ENCODE measurements around the gene ZBTB7C.
A peak's percentile ranks its signal among the peaks of the same experiment; 100 is the strongest.
"Not testable (repeated sequence)": the region's sequence is repeated elsewhere in the genome, so short reads cannot be mapped to it uniquely, and the experiment has no call there.

The ZBTB7C gene

DNA sequence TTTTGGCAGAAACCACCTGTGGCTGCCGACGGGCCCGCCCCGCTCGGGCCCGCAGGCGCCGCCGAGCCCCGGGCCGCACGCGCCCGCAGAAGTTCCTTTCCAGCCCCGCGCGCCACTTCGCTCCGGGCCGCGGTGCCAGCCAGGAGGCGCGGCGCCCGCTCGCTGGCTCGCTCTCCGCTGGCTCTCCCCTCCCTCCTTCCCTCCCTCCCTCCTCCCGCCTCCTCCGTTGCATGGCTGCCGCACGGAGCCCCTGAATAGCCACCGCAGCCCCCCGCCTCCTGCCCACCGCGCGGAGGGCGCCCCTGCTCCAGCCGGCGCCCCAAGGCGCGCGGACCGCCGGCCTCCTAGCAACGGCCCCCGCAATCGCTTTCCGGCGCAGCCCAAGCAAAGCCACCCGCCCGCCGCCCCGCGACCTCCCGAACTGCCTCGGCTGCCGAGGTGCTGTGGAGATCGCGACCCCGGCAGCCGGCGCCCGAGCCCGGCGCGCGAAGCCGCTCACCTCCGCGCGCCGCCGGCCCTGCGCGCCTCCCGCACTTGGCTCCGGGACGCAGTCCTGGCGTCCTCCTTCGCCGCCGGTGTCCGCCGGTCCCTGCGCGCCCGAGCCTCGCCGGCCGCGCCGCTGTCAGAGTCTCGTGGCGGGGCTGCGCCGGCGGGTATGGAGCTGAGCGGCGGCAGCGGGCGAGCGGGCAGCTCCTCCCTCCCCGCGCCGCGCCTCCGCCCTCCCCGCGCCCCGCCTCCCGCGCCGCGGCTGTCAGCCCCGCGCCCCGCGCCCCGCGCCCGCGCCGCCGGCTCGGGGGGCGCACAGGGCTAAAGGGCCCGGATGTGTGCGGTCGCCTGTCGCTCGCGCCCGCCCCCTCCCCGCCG lies at the start of gene ZBTB7C:
Gene ZBTB7C, minus strand, starts transcription at position 657 of the 864 bp plus-strand sequence.
- DNase-seq (ENCODE audit: low spot score): no peak

DNA sequence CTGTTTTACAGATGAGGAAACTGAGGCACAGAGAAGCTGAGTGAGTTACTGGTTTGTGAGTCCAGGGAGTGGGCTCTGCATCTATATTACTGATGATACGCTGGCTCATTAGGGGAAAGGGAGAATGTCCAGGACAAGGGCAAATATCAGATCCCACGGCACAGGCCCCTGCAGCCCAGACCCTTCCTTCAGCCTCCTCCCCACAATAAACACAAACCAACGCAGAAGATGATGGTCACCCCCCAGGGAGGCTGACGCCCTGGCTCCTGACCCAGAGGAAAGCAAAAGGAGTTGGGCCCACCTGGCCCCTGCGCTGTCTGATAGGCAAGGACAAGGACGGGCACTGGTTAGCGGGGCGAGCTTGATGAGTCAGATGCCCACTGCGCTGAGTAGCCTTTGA lies 47.7 kb upstream of the ZBTB7C start:
- DNase-seq (ENCODE audit: low spot score): no peak

DNA sequence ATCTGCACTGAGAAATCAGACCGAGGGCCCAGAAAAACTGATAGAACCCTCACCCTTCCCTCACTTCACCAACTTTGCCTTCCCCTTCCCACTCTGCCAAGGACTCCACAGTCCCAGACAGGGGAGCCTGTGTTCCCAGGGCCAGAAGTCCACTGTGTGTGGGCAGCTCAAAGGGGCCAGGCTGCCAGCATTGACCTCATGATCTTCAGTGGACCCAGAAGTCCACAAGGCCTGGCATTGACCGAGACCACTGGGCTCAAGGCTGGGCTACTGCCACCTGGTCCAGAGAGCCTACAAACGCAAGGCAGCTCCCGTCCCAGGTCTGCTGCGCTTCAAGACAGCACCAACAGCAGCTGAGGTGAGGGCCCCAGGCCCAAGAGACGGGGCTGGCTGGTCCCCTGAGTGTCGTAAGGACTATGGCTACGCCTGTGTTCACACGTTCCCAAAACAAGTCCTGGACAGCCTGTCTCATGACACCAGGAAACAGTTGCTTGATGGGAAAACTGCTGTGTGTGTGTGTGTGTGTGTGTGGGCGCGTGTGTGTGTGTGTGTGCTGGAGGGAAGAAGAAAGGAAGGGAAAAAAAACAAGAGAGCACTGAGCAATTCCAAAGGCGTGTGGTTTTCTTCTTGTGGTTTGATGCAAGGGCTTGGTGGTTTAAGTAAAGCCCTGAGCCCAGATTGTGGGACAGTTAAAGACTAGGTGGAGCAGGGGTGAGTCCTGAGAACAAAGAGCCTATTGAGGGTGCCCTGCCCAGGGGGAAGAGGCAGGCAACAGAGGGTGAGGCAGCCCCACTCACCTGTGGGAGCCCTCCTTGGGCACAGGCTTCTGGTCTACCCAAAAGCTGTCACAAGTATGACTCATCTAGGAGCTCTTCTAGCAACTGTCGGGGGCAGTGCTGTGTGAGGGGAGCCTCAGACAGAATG lies 46.6 kb upstream of the ZBTB7C start:
- DNase-seq (ENCODE audit: low spot score): no peak

DNA sequence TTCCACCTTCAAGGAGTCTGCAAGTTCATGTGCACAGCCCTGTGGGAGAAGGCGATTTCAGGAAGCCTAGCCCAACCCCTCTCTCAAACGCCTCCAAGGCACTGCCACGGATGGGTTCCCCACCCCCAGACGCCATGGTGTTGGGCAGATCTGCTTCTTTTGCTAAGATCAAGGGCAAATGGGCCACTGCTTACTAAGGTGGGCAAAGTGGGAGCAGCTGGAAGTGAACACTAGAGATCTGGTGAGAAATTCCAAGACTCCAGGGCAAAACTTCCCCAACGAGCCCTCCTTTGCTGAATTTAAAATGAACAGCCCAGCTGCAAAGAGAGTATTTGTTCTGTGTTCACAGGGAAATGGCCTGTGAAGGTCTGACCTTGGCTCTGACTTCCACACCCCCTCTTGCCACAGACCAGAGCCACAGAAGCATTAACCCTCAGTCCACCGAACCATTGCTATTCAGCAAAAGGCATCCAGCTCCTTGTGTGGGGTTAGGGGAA lies 45.1 kb upstream of the ZBTB7C start:
- no peak for DNase-seq (ENCODE audit: low spot score)

DNA sequence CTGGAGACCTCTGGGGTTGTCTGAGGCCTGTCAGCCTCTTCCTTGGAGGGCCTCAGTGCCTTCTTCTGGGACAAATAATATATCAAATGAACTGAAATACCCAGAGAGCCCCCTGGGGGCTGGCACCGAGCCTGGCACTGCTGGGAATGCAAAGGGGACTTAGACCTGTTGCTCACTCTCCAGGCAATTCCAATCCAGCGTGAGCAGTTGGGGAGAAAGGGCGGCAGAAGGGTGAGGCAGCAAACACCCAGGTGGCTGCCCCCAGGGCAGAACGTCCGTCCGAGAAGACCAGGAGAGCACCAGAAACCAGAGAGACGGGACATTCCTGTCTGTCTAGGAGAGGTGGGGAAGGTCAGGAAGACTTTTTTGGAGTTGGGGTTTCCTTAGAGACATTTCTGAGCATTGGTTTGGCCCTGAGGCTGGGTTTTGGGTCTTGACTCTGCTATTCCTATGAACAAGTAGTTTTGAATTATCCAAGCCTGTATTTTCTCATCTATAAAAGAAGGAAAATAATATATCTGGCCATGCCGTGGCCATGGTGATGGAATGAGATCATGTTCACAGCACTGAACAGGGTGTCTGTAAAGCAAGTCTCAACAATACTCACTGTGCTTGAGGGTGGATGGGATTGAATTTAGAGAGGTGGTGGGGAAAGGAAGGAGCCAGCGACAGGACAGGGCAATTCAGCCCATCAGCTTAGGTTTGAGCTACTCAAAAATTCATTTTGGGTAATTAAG lies 44.3 kb upstream of the ZBTB7C start:
- no peak for DNase-seq (ENCODE audit: low spot score)

DNA sequence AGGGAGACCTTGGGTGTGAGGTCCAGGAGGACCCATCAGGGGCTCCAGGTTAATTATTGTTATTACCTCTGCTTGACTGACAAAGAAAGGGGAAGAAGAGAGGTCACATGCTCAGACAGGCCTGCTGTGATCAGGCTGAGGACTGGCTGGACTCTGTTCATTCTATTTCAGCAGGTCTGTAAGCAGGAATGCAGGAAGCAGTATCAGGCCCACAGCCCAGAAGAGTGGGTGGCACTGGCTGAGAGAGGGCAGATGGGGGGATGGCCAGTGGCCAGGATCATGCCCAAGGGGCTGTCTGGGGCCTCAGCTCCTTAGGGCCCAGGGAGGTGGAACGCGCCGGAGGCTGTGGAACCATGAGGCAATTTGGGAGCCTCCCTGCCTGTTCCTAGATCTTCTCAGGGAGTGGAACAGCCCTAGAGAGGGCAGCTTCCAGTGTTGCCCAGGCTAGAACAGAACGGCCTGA lies 43.7 kb upstream of the ZBTB7C start:
- DNase-seq (ENCODE audit: low spot score): no peak

DNA sequence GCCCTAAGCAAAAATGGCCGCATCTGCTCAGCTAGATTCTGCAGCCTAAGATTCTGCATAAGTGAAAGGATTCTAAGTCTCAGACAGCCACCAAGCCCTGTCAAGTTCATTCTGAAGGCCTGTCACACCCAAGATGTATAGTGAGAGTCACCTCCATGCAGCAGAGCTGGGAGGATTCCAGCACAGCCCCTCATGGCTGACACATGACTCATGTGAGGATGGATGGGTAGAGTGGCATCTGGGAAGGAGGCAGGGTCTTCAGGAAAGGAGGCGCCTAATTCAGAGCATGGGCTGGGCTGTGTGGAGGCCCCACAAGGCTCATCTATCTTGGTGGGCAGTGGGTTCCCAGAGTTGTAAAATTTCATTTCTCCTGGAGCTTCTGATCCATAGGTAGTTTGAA lies 41.5 kb upstream of the ZBTB7C start:
- DNase-seq (ENCODE audit: low spot score): no peak

DNA sequence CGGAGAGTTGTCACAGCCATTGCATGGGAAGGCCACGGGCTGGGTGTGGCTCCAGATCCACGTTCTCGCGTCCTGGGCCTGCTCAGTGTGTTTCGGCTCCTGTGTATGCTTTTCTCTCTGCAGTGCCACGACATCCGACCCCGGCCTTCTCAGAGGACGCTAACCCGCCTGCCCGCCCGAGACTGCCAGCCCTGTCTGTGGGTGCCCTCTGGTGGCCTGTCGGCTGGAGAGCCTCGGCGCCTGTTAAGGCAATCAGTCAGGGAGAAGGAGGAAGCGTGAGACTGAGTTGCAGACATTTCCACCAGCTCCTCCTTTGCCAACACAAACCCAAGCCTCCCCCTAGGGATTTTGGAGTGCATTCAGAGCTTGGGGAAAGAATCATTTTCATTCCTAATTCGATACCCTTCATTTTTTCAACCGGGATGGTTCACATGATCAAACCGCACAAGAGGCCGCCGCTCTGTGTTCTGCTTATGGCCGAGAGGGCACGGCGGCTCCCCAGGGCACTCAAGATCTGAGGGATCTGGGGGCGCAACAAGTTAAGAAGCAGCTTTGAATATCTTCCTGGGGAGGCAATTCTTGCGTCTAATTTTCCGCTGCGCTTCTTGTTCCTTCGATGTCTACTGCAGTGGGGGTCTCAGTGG lies 37.5 kb upstream of the ZBTB7C start:
- DNase-seq (ENCODE audit: low spot score): peak; percentile 78

DNA sequence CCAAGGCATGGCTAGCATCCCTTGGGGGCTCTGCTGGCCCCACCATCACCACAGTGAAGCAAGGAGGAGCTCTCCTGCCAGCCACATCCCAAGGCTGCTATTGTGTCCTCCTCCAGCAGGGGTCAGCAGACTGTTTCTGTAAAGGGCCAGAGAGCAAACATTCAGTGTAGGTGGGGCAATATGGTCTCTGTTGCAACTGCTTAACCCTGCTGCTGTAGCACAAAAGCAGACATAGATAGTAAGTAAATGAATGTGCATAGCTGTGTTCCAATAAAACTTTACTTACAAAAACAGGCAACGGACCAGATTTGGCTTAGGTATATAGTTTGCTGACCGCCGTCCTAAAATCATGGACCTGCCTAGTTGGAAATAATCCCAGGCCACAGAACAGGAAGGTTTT lies 36.4 kb upstream of the ZBTB7C start:
- DNase-seq (ENCODE audit: low spot score): peak; percentile 59

DNA sequence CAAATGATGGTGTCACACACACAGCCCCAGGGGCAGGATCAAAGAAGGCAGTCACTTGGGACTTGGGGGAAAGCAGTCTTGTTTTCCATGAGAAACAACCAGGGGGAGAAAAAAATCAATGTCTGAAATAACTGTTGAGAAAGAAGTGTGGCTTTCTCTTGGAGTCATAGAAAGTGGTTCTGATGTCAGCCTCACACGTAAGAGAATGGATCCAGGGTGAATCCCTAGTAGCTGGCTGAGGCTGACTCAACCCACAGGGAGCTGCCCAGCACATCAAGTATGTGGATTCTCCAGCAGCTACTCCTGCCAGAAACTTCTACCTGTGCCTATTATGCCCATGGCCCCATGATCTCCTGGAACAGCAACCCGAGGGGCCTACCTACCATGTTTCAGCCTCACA lies 33.6 kb upstream of the ZBTB7C start:
- DNase-seq (ENCODE audit: low spot score): no peak

DNA sequence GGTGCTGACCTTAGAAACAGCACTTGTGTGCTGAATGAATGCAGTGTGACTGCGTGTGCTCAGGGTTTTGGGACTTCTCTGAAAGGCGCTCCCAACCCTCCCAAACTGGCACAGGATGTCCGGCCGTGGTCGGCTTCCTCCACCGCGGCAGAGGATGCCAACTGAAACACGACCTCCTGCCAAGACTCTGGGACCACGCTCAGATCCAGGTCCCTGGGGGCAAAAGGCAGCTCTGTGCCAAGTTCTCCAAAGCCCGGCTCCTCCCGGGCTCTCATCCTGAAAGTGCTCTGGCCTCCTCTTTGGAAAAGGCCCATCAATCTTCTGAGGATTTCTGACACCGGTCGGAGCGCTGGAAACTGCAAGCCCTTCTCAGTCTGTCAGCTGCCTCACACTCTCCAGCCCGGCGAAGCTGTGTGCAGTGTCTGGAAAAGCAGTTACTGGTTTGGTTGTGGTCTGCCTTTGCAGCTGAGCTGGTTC lies 32.3 kb upstream of the ZBTB7C start:
- no peak for DNase-seq (ENCODE audit: low spot score)

DNA sequence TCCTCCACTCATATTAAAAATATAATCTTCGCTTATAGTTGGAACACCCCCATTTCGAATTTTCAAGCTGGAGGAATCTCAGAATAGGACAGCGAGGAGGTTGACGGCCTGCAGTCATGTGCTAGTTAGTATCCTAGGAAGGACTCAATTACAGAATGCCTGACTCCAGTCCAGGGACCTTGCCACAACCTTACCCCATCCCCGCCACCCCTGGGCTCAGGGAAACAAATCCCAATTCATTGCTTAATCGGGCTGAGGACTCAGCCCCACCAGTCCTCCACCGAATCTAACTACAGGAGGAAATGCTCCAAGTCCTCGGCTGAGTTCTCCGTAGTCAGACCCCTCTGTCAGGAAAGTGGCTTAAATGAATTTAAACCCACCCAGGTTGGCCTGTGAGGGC lies 31.7 kb upstream of the ZBTB7C start:
- no peak for DNase-seq (ENCODE audit: low spot score)

DNA sequence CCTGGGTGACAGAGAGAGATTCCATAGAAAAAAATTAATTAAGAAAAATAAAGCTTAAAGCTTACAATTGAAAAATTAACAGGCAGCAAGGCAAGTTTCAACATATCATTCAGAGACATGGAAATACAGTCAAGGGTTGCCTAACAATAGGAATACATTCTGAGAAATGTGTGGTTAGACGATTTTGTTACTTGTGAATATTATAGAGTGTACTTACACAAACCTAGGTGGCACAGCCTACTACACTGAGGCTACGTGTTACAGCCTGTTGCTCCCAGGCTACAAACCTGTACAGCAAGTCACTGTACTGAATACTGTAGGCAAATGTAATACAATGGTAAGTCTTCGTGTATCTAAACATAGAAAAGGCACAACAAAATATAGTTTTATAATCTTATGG lies 27.7 kb upstream of the ZBTB7C start:
- DNase-seq (ENCODE audit: low spot score): no peak

DNA sequence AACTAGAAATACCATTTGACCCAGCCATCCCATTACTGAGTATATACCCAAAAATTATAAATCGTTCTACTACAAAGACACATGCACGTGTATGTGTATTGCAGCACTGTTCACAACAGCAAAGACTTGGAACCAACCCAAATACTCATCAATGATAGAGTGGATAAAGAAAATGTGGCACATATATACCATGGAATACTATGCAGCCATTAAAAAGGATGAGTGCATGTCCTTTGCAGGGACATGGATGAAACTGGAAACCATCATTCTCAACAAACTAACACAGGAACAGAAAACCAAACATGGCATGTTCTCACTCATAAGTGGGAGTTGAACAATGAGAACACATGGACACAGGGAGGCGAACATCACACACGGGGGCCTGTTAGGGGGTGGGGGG lies 25.2 kb upstream of the ZBTB7C start:
- not testable (repeated sequence) for DNase-seq (ENCODE audit: low spot score)

DNA sequence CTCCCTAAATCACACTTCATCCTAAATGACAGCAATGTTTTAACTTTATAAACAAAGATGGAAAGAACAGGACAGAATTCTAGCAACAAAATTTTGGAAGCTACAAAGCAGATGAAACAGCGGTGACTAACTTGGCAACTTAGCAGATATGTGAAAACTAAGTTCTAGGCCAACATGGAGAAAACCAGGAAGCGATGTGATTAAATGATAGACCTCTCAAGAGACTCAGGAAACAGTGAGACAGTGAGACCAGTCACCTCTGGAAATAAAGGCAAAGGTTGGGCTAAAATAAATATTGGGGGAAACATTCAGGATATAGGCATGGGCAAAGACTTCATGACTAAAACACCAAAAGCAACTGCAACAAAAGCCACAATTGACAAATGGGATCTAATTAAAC lies 24.4 kb upstream of the ZBTB7C start:
- DNase-seq (ENCODE audit: low spot score): no peak

DNA sequence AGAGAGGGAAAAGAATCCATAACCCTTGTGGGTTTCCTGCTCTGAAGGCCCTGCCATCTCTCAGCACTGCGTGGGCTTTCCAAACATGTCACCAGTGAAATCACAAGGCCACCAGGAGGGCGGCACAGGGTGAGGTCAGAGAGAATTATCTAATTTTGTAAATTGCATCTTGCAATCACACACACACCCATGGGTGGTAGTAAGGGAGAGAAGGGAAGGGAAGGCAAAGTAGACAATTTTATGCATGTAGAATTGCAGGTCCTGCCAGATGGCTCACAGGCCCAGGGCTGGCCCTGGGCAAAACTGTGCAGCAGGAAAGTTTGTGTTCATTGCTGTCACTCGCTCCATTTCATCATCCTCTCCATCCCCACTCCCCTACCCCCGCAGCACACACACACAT lies 21.0 kb upstream of the ZBTB7C start:
- DNase-seq (ENCODE audit: low spot score): no peak

DNA sequence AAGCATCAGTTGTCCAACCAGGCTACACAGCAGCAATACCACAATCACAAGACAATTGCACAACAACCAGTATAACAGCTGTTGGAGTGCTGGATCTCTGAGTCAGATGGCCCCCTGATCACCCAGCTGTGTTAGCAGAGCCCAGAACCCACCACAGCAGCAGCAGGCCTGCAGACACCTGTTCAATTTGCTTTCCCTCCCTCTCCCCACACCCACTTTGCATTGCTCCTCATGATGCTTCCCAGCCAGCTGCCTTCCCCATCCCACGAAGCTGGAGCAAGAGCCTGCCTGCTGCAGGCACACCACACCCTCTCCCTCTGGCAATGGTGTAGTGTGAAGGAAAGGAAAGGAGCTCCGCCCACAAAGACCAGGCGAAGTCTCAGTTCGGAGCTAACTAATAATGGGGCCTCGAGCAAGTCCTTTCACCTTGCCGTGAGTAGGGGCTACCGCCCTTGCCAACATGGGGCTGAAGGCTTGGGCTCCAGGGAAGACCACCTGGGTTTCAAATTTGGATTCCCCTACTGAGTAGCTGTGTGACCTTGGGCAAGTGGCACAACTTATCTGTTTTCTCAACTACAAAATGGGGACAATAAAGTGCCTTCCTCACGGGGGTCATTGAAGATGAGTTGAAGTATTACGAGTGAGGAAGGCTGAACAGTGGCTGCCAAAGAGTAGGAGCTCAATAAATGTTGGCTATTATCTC lies 19.4 kb upstream of the ZBTB7C start:
- no peak for DNase-seq (ENCODE audit: low spot score)

DNA sequence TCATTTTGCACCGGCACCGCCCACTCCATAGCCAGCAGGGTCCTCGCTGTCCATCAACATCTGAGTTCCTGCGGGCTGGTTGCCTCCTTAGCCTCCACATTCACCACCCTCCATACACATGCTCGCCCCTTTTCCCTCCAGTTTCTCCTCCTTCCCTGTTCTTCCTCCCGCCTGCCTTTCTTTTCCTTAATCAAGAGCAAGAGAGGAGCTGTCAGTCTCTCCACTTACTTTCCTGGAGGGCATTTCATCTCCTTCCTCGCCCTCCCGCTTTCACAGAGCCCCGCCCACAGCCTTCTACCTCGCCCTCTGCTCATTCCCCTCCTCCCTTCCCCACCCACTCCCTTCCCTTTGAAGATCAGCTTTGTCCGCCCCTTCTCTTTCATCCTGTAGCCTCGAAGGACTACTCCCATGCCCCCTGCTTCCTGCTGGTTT lies 13.8 kb upstream of the ZBTB7C start:
- no peak for DNase-seq (ENCODE audit: low spot score)

DNA sequence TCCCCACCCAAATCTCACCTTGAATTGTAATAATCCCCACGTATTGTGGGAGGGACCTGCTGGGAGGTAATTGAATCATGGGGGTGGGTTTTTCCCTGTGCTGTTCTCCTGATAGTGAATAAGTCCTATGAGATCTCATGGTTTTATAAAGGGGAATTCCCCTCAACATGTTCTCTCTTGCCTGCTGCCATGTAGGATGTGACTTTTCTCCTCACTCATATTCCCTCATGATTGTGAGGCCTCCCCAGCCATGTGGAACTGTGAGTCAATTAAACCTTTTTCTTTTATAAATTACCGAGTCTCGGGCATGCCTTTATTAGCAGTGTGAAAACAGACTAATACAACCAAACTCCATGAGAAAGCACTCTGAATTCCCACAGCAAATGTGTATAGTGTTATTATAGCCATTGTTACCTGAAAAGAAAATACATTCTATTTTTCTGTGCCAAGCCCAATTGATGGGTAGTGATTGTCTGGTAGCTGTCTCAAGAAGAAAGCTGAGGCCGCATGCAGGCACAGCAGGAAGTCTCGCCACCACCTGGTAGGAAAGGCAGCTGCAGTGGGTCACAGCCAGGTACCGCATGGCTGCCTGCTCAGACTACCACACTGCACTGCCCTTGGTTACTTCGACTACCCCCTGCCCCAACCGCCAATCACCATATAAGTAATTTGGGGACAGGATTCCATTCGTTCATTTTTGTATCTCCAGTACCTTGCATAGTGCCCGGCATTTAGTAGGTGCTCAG lies 10.3 kb upstream of the ZBTB7C start:
- no peak for DNase-seq (ENCODE audit: low spot score)

Data from RKO (cell line).